GM18861 (cell line): Measurements from ENCODE around the gene PNPLA6.

ENCODE experiments used
- ATAC-seq: cut with Tn5 transposase; IDR thresholded peaks from one replicate; pipeline ENCODE4 v1.9.1; 2021; ENCODE audit not compliant: unreplicated experiment

Gene PNPLA6

GRCh38 chr19:7535047-7535997 lies at the start of gene PNPLA6:
TSS of gene PNPLA6 (plus strand) at chr19:7535717. CDS start at chr19:7535789, 72 bp downstream.
- ATAC-seq = peak; percentile 69

DNA sequence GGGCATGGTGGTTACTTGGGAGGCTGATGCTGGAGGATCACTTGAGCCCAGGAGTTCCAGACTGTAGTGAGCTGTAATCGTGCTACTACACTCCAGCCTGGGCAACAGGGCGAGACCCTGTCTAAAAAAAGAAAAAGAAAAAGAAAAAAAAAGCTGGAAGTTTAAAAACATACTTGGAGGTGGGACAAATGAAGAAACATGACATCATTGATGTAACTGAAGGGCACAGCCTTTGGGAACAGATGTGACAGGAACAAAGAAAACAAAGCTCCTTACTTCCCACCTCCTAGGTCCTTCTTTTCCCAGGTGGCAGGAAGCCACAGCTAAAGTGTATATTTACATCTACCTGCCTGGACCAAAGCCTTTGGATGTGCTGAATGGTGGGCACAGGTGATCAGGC lies 48.6 kb upstream of the PNPLA6 start:
- no peak for ATAC-seq

GRCh38 chr19:7488736-7489353 lies 46.7 kb upstream of the PNPLA6 start, which contains the start of gene PEX11G:
TSS of gene PEX11G (minus strand) at chr19:7489035. CDS start at chr19:7489010, 25 bp downstream.
- ATAC-seq = peak; percentile 64

DNA sequence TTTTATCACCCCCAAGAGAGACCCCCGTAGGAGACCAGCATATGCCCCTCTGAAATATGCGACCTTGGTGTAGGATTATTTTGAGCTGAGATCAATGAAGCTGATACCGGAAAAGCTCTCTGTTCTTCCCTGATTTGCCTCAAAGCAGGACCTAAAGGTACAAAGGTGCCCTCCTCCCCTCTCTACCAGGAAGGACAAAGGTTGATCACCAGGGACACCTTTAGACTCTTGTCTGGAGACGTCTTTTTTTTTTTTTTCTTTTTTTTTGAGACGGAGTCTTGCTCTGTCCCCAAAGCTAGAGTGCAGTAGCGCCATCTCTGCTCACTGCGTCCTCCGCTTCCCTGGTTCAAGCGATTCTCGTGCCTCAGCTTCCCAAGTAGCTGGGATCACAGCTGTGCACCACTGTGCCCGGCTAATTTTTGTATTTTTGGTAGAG lies 45.9 kb upstream of the PNPLA6 start:
- no peak for ATAC-seq

DNA sequence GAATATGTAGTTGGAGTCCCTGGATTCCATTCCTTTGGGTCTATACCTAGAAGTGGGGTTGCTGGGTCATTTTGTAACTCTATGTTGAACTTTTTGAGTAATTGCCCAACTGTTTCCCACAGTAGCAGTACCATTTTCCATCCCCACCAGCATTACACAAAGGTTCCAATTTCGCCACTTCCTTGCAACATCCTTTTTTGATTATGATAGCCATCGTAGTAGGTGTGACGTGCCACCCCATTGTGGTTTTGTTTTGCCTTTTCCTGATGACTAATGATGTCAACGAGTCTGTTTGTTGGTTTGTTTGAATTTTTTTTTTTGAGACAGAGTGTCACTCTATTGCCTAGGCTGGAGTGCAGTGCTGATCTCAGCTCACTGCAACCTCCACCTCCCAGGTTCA lies 43.4 kb upstream of the PNPLA6 start:
- ATAC-seq = no peak

DNA sequence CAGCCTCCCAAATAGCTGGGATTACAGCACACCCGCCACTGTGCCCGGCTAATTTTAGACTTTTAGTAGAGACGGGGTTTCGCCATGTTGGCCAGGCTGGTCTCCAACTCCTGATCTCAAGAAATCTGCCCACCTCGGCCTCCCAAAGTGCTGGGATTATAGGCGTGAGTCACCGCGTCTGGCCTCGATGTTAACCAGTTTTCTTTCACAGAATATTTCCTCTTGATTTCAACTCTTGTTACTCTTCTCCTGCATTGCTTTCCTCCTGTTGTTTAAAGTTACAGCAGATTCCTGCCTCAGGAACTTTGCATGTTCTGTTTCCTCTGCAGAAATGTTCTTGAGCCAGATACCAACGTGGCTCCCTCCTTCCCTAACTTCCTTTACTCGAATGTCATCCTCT lies 43.0 kb upstream of the PNPLA6 start:
- no peak for ATAC-seq

- ATAC-seq = no peak
These were observed 41.0 kb upstream of the PNPLA6 start for GRCh38 chr19:7494416-7495098.

DNA sequence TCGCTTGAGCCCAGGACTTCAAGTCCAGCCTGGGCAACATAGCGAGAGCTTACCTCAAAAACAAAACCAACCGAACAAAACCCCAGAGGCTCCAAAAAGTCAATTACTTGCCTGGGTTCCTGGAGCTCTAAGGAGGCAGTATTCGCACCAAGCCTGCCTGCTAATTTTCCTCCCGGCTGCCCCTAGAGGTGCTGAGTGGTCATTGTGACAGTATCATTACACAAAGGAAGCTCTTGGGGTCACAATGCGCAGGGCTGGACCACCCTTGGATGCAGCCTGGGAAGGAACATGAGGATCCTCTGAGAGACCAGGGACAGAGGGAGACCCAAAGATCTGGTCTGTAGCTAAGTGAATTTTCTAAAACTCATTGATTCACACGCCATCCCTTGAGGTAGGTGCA lies 38.2 kb upstream of the PNPLA6 start:
- no peak for ATAC-seq

GRCh38 chr19:7500811-7501450 lies 34.6 kb upstream of the PNPLA6 start:
- no peak for ATAC-seq

DNA sequence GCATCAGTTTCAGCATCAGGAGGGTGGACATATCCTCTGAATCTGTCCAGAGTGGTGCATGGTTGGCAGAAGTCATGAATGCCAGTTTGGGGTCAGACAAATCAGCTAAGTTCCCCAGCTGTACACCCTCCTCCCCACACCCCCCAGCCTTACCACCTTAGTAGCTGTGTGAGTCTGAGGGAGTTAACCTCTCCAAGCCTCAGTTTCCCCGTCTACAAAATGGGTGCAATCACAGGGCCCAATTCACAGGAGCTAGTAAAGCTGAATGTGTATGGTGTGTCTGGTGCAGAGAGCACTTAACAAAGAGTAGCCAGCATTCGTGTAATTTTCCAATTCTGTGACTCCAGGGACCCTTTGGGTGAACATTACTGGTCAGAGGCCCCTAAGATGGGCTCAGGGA lies 33.0 kb upstream of the PNPLA6 start:
- no peak for ATAC-seq

- no peak for ATAC-seq
These were observed 30.8 kb upstream of the PNPLA6 start for GRCh38 chr19:7504684-7505083.

- no peak for ATAC-seq
These were observed 30.2 kb upstream of the PNPLA6 start for GRCh38 chr19:7505288-7505681.

GRCh38 chr19:7505682-7506384 lies 29.7 kb upstream of the PNPLA6 start:
- ATAC-seq = no peak

- ATAC-seq = no peak
These were observed 28.9 kb upstream of the PNPLA6 start for GRCh38 chr19:7506385-7507328.

DNA sequence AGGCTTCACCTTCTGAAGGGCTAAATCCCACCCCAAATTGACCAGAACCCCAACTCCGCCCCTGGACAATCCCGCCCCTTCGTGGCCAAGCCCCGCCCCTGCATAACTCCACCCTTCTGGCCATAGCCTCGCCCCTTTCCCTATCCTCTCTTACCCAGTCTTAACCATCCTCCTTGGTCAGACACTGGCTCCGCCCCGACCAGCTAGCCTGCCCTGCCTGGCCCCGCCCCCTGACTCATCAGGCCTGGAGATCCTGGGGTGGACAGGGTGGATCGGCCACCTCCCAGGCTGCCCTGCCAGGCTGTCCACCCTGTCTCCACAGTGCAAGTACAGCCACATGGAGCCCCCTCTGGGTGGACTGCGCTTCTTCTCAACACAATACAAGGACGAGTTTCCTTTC lies 27.6 kb upstream of the PNPLA6 start:
- no peak for ATAC-seq

- ATAC-seq = no peak
These were observed 25.9 kb upstream of the PNPLA6 start for GRCh38 chr19:7509625-7510024.

DNA sequence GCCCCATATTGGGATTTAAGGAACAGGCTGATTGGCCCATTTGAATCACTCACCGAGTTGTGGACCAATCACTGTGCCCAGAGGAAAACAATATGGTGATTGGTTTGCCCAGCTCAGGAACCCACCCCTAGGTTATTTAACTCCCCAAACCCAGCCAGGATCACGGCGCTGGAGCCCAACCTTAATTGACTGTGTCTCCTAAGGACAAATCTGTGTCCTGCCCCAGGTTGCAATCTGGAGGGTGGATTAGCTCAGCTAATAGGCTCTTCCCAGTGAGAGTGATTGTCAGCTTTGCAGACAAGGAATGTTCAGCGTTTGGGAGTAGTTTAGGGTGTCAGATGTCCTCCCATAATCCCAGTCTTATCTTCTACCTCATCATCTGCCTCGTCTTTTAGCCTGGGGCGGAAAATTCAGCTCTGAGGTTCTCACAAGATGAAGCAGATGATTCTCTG lies 23.1 kb upstream of the PNPLA6 start:
- no peak for ATAC-seq

- no peak for ATAC-seq
These were observed 21.5 kb upstream of the PNPLA6 start for GRCh38 chr19:7513809-7514642.
